GM21737 (cell line): Measurements from ENCODE around the gene CAPN12.
"Not testable (repeated sequence)": the region's sequence is repeated elsewhere in the genome, so short reads cannot be mapped to it uniquely, and the experiment has no call there.

ENCODE experiments used
- ATAC-seq: cut with Tn5 transposase; IDR thresholded peaks from one replicate; pipeline ENCODE4 v1.9.1; 2021; ENCODE audit warnings: mild to moderate bottlenecking, moderate library complexity; ENCODE audit not compliant: unreplicated experiment

Gene CAPN12, protein sequence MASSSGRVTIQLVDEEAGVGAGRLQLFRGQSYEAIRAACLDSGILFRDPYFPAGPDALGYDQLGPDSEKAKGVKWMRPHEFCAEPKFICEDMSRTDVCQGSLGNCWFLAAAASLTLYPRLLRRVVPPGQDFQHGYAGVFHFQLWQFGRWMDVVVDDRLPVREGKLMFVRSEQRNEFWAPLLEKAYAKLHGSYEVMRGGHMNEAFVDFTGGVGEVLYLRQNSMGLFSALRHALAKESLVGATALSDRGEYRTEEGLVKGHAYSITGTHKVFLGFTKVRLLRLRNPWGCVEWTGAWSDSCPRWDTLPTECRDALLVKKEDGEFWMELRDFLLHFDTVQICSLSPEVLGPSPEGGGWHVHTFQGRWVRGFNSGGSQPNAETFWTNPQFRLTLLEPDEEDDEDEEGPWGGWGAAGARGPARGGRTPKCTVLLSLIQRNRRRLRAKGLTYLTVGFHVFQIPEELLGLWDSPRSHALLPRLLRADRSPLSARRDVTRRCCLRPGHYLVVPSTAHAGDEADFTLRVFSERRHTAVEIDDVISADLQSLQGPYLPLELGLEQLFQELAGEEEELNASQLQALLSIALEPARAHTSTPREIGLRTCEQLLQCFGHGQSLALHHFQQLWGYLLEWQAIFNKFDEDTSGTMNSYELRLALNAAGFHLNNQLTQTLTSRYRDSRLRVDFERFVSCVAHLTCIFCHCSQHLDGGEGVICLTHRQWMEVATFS

DNA sequence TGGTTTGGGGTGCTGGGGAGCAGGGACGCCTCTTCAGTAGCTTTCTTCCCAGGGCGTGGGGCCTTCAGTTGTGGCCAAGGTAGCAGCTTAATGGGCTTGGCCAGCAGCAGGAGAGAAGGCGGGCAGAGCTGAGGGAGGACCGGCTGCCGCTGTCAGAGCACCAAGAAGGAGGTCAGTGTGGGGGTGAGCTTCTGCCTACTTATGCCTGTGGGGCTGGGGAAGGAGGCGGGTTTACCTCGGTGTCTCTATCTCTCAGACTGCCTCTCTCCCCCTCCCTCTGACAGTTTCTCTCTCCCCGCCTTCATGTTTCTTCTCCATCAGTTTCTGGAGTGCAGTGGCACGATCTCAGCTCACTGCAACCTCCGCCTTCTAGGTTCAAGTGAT is at the start of gene CAPN12:
CAPN12 (minus strand) TSS at position 177 of the 384 bp plus-strand sequence. CDS start 309 bp downstream, outside the sequence.
- ATAC-seq: no peak

DNA sequence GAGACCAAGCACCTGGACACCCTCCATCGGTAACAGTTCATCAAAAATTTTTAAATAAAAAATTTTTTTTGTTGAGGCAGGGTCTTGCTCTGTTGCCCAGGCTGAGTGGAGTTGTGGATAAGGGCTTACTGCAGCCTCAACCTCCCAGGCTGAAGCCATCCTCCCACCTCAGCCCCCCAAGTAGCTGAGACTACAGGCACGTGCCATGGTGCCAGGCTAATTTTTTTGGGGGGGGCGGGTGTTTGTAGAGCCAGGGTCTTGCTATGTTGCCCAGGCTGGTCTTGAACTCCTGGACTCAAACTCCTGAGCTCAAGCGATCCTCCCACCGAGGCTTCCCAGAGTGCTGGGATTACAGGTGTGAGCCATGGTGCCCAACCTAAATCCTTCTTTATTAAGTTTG is 49.4 kb upstream of the CAPN12 start:
- ATAC-seq: no peak

DNA sequence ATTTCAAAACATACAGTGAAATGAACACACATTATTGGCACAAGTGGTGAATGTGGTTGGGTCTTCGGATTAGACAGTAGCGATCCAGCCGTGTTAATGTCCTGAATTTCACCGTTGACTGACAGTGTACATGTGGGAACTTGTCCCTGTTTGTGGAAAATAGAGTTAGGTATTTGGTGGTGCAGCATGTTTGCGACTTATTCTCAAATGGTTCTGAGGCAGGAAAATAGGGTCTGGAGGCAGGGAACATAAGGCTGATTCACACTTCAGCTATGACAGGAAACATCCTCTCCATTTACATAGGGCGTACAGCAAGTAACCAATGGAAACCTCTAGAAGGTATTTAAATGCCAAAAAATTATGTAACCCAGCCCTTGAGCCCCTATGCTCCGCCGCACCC is 48.9 kb upstream of the CAPN12 start:
- ATAC-seq: no peak

DNA sequence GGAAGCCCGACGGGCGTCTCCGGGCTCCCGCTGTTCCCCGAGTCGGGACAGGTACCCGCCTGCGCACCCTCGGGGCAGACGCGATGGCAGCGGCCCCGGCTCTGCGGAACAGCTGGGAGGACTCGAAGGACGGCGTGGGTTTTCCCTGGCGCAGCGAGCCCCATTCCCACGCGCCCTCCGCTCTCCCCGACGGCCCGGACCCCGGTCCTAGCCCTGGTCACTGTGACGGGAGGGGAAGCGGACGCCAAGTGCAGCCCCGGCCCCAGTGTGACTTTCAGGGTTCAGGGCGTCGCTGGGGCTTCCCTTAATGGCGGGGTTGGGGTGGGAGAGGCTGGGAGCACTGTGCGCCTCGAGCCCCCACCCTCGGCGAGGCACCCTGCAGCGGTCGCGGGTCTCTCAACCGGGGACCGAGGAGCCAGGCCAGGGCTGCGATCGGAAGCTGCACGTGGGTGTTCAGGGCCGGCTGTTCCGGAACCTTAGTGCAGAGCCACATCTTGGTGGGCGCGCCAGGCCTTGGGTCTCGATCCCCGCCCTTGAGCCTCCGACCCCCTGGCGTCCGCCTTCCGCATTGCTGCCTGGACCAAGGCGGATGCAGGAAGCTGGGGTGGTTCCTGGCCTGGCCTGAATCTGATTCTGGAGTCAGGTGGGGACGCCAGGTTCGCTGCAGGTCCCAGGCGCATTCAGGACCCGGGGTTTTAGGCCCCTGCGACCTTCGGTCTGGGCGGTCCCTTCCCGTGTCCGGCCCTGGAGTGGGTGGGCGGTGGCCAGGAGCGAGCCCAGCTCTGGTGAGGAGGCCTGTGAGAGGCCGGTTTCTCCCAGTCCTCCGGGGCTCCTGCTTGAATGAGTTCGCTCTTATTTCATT is 48.2 kb upstream of the CAPN12 start:
- no peak for ATAC-seq

DNA sequence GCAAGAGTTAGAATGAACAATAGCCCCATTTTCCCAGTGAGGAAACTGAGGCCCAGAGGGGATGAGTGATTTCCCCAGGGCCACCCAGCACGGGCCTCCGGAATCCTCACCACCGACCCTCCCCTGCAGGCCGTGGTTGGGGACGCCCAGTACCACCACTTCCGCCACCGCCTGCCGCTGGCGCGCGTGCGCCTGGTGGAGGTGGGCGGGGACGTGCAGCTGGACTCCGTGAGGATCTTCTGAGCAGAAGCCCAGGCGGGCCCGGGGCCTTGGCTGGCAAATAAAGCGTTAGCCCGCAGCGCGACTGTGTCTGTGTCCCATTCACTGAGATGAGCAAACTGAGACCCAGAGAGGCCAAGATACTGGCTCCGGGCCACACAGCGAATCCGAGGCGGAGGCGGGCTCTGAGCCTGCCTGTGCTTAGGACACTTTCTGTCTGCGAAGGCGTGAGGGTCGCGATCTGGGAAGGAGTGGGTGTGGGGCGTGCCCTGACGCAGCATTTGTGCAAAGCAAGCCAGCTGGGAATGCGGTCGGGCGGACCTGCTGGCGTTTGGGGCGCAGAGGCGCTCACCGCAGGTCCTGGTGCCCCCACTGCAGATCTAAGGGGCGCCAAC is 47.3 kb upstream of the CAPN12 start:
- ATAC-seq: peak; percentile 47

DNA sequence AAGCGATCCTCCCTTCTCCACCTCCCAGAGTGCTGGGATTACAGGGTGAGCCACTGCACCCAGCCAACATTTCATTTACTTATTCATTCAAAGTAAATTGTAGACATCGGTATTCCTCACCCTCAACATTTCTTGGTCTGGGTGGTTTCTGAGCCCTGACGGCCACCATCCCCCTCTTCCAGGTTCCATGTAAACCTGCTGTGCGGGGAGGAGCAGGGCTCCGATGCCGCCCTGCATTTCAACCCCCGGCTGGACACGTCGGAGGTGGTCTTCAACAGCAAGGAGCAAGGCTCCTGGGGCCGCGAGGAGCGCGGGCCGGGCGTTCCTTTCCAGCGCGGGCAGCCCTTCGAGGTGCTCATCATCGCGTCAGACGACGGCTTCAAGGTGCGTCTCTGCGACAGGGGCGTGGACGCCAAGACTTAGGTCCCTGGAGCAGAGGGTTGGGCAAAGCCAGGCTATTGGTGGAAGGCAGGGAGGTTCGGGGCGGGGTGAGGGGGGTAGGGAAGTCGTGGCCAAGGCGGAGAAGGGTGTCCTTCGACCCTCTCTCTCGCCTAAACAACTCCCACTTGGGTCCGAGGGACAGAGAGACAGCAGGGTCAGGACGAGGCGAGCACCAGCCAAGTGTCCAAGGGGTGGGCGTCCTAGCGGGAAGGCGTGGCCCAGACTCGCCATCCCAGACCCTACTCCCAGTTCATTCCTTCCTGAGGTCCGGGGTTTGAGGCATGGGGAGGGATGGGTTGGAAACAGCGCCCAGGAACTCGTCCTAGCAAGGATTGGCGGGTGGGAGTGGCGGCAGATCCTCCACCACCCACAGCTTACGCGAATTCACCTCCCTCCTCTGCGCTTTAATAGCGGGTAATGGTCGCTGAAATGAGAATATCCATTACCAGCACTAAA is 46.5 kb upstream of the CAPN12 start:
- not testable (repeated sequence) for ATAC-seq

DNA sequence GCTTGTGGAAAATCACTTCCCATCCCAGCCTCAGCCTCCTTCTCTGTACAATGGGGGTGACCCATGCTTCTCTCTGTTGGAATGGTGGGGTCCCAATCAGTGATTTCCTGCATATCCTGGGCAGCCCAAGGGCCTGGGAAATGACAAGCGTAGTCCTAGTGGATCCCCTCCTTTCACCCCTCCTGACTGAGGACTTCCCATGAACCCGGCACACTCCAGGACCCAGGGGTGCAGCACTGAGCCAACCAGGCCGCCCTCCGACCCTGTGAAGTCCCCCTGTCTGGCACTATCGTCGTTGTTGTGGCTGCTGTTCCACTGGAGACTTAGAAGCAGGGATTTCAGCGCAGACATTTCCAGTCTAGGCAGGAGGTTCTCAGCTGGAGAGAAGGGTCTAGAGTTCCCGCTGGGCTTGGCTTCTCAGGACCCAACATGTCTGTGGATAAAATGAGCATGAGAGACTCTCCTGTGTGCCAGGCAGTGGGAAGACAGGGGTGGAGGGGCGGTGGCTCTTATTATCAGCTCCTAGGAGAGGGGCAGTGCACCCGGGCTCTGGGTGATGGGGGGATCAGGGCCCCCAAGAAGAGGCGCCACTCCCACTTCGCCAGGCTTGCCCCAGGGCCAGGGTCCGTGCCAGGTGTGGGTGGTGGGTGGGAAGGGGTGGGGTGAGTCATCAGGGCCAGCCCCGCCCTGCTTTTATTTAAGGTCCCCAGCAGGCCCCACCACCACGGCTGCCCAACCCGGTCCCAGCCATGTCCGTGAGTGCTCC is 44.4 kb upstream of the CAPN12 start, which contains the start of gene LGALS7B:
LGALS7B (plus strand) TSS at position 723 of the 766 bp plus-strand sequence; CDS start at position 750, 27 bp downstream.
- no peak for ATAC-seq

DNA sequence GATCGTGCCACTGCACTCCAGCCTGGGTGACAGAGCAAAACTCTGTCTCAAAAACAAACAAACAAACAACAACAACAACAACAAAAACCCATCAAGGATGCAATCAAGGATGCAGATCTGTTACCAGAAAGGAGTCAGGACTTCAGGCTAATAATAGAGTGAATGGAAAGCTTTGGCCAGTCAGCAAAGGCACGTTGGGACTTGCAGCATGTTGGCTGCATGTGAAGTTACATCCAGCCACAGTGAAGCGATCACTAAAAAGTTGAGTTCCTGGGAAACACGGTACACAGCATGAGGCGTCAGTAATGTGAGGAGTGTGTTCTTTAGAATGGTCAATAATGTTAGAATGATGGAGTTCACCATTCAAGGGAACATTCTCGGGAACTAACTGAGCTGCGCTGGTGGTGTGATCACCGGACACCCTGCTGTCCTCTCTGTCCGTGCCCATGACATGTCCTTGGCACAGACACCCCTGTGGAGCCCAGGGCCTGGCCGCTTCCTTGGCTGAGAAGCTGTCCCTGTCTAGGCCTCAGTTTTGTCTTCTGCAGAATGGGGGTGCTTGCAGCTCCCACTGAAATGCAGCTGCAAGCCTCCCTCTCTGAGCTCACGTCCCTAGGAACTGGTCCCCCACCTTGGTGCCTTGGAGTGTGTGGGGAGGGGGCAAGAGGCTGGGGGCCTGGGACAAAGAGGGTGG is 42.4 kb upstream of the CAPN12 start:
- no peak for ATAC-seq

DNA sequence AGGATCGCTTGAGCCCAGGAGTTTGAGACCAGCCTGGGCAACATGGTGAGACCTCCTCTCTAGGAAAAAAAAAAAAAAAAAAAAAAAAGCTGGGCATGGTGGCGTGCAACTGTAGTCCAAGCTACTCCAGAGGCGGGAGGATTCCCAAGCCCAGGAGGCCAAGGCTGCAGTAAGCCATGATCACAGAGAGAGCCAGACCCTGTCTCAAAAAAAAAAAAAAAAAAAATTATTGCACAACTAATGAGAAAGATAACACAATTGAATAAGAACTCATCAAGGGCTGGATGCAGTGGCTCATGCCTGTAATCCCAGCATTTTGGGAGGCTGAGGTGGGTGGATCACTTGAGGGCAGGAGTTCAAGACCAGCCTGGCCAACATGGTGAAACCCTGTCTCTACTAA is 41.8 kb upstream of the CAPN12 start:
- ATAC-seq: not testable (repeated sequence)

DNA sequence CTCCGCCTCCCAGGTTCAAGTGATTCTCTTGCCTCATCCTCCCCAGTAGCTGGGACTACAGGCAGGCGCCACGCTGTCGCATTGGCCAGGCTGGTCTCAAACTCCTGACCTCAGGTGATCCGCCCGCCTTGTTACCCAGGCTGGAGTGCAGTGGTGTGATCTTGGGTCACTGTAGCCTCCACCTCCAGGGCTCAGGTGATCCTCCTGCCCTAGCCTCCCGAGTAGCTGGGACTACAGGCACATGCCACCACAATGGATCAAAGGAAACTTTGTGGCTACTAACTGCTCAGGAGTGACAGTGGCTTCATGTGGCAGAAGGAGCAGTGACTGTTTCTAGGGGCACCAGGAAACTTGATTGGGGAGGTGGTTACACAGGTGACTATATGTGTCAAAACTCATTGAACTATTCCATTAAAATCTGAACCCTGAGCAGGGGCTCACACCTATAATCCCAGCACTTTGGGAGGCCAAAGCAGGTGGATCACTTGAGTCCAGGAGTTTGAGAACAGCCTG is 41.0 kb upstream of the CAPN12 start:
- no peak for ATAC-seq

DNA sequence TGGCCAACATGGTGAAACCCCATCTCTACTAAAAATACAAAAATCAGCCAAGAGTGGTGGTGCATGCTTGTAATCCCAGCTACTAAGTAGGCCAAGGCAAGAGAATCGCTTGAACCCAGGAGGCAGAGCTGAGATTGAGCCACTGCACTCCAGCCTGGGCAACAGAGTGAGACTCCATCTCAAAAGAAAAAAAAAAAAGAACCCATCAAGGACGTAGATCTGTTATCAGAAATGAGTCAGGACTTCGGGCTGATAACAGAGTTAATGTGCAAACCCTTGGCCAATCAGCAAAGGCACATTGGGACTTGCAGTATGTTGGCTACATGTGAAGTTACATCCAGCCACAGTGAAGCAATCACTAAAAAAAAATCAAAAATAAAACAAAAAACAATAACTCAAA is 40.0 kb upstream of the CAPN12 start:
- ATAC-seq: no peak

DNA sequence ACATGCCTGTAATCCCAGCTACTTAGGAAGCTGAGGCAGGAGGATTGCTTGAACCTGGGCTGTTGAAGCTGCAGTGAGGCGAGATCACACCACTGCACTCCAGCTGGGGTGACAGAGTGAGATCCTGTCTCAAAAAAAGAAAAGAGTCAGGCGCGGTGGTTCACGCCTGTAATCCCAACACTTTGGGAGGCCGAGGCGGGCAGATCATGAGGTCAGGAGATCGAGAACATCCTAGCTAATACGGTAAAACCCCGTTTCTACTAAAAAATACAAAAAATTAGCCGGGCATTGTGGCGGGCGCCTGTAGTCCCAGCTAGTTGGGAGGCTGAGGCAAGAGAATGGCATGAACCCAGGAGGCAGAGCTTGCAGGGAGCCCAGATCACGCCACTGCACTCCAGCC is 37.9 kb upstream of the CAPN12 start:
- ATAC-seq: not testable (repeated sequence)

DNA sequence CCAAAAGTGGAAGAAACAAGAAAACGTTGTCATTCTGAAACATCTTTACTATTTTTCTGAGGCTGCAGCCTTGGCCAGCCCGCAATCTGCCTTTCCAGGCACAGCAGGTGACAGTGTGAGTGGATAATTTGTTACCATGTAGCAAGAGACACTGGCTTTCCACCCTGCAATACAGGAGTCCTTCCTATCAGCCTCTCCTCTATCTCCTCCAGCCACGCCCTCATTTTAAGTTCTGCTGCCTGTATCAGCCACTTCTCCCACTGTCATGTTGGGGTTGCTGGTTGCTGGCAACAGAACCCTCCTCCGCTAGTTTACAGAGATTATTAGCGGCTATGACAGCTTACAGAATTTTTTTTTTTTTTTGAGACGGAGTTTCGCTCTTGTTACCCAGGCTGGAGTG is 36.8 kb upstream of the CAPN12 start:
- no peak for ATAC-seq

DNA sequence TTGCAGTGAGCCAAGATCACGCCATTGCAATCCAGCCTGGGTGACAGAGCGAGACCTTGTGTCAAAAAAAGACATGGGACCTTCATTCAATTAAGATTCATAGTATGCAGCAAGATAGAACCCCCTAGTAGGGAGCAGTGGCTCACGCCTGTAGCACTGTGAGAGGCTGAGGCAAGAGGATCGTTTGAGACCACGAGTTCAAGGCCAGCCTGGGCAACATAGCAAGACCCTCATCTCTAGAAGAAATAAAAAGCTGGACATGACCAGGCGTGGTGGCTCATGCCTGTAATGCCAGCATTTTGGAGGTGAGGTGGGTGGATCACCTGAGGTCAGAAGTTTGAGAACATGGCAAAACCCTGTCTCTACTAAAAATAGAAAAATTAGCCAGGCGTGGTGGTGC is 36.2 kb upstream of the CAPN12 start:
- ATAC-seq: no peak

DNA sequence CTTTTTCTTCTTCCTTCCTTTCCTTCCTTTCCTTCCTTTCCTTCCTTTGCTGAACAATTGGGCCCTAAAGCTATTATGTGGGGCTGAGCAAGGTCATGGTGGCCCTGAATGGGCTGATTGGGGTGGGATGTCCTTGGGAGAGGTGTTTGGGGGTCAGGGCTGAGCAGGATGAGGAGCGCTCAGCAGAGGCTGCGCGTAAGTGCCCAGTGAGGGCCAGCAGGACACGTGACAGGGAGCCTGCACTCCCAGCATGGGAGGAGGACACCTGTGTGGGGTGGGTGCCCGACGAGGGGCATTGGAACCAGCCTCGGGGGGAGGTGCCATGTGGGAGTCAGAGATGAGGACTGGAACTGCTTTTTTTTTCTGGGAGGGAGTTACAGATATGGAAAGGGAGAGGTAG is 34.5 kb upstream of the CAPN12 start:
- no peak for ATAC-seq

DNA sequence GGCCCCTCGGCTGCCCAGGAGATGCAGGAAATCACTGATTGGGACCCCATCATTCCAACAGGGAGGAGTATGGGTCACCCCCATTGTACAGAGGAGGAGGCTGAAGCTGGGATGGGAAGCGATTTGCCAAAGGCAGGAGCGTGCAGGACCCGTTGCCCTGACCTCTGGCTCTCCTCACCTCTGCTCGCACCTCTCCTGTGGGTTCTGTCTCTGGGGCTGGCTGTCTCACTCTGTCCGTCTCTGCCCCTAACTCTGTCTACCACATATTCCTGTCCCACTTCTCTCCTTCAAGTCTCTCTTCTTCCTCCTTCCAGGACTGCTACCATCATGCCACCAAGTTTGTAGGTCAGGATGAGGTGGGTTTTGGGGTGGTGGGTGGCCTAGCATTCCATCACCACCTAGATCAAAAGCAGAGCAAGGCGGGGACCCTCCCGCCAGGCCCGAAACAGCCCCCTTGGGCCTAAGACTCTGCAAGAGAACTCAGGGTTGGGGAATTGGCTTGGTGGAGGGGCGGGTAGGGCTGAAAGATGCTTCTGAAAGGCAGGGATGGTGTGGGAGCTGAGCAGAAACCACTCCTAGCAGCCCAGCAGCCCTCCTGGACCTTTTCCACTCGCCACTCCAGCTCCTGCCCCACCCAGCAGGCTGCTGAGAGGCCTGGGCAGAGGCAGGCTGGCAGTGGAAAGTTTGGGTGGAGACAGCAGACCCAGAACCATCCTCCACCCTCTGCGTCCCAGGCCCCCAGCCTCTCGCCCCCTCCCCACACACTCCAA is 30.1 kb upstream of the CAPN12 start:
- no peak for ATAC-seq

DNA sequence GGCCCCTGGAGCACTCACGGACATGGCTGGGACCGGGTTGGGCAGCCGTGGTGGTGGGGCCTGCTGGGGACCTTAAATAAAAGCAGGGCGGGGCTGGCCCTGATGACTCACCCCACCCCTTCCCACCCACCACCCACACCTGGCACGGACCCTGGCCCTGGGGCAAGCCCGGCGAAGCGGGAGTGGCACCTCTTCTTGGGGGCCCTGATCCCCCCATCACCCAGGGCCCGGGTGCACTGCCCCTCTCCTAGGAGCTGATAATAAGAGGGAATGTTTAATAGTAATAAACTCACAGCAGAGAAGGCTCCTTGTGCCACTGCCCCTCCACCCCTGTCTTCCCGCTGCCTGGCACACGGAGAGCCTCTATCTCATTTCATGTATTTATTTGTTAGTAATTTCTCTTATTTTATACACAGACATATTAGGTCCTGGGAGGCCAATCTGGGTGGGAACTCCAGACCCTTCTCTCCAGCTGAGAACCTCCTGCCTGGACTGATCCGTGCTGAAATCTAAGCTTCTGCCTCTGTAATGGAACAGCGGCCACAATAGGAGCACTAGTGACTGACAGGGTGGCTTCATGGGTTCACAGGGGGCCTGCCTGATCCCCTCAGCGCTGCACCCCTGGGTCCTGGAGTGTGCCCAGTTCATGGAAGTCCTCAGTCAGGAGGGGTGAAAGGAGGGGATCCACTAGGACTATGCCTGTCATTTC is 29.3 kb upstream of the CAPN12 start, which contains the start of gene LGALS7:
LGALS7 (minus strand) TSS at position 49 of the 709 bp plus-strand sequence; CDS start at position 24, 25 bp downstream.
- no peak for ATAC-seq
